ENCODE results near the gene DUOX1.

DNA sequence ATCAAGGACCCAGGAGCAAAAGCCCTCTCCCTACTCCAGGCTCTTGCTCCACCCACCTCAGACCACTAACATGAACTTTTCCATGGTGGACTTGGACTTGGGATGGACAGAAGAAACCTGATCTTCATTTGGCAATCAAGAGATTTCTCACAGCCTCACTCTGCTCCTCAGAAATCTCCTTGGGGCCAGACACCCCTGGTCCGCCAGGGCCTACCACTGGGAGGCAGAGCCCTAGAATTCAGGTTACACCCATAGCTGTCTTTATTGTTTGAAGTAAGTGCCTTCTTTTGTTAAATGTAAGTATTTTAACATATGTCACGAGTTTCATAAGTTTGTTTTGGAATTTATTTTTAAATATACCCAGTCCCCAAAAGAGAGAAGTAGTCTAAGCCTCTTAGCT, 44.8 kb downstream of the DUOX1 start:
- TF ChIP-seq CTCF (IDR thresholded peaks at IDR 0.05) (no peak), POLR2A (IDR thresholded peaks at IDR 0.05) (no peak), POLR2AphosphoS5 (IDR thresholded peaks at IDR 0.05; ENCODE audit: insufficient read depth in 1 of 2, low read depth in 1 of 2) (no peak)
